ENCODE data around the gene ABCA3.
"Not testable (repeated sequence)": the region's sequence is repeated elsewhere in the genome, so short reads cannot be mapped to it uniquely, and the experiment has no call there.

ABCA3 gene

DNA sequence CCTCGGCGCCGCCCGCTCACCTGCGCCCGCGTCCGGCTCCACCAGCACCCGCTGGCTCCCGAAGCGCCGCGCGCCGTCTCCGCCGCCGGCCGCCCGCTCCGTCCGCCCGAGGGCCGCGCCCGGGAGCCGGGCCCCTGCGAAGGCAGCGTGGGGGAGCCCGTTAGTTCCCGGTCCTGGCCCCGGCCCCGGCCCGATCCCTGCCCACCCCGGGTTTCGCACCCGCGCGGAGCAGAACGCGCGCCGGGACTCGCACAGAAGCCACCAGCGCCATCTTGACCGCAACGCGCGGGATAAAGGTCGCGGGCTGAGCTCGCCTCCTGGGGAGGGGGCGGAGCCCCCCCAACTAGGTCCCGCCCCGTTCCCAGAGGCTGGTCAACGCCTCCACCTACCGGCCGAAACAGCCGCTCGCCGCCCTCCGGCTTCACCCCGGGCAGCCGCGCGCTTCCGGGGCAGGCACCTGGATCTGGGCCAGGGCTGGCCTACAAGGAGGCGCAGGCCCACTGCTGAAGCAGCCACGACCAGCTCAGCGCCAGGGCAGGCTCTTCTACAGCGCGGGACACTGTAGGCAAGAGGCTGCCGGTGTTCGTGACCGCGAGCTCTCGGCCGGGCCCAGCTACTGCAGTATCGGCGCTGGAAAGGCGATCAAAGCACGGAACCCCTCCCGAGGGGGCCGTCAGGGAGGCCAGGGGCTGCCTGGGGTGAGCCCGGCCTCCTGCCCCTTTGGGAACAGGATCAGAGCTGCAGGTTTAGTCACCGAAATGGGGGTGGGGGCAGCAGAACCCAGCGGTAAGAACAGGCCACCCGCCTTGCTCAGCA, 89.0 kb downstream of the ABCA3 start, which contains the start of gene ECI1:
ECI1 (minus strand) TSS at position 292 of the 816 bp plus-strand sequence; CDS start at position 271, 21 bp downstream.
- TF ChIP-seq ZNF274 (IDR thresholded peaks at IDR 0.05; ENCODE audit: low read depth, low read length), result no peak
- H3K4me3 ChIP-seq (ENCODE audit: low read length), result peak within 1 kb of the TSS; percentile 85

DNA sequence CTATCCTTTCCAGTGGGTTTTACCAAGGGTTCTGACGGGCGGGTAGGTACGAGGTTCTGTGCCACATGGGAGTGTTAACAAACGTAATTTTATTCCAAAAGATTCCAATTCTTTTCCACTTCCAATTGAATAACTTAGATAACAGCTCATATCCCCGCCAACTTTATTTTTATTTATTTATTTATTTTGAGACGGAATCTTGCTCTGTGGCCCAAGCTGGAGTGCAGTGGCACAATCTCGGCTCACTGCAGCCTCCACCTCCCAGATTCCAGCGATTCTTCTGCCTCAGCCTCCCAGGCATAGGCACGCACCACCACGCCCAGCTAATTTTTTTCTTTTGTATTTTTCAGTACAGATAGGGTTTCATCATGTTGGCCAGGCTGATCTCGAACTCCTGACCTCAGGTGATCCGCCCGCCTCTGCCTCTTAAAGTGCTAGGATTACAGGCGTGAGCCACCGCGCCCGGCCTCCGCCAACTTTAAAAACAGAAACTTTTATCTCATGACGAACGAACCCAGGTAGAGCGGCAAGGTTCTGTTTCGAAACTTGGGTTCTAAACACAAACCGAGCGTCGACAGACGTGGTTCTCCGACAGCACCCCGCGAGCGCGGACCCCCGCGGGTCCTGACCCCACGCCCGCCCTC, 89.8 kb downstream of the ABCA3 start:
- TF ChIP-seq ZNF274 (IDR thresholded peaks at IDR 0.05; ENCODE audit: low read depth, low read length), result no peak
- H3K4me3 ChIP-seq (ENCODE audit: low read length), result peak overlapping the region; percentile 85

DNA sequence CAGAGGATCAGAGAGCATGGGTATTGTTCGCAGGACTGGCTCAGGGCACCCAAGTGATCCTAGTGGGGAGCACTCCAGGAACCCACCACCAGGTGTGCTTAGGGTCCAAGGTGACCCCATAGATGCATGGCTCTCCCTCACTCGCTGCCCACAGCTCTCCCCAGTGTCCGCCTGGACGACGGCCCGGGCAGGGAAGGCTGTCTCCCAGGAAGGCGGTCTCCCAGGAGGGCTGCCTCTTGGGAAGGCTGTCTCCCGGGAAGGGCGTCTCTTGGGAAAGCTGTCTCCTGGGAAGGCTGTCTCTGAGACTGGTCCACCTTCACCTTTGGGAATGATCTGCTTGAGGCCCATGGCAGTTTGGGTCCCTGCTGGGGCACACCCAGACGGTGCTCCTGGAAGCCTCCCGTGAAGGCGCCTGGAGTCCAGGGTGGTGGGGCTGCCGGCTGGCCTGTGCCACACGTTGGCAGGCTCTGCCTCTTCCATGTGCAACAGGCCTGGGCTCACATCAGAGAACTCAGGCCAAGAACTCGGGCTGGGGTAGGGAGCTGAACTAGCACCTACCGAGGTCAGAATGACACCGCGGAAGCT, 94.1 kb downstream of the ABCA3 start:
- H3K4me3 ChIP-seq (ENCODE audit: low read length), result no peak overlapping the region
- no peak for TF ChIP-seq ZNF274 (IDR thresholded peaks at IDR 0.05; ENCODE audit: low read depth, low read length)

DNA sequence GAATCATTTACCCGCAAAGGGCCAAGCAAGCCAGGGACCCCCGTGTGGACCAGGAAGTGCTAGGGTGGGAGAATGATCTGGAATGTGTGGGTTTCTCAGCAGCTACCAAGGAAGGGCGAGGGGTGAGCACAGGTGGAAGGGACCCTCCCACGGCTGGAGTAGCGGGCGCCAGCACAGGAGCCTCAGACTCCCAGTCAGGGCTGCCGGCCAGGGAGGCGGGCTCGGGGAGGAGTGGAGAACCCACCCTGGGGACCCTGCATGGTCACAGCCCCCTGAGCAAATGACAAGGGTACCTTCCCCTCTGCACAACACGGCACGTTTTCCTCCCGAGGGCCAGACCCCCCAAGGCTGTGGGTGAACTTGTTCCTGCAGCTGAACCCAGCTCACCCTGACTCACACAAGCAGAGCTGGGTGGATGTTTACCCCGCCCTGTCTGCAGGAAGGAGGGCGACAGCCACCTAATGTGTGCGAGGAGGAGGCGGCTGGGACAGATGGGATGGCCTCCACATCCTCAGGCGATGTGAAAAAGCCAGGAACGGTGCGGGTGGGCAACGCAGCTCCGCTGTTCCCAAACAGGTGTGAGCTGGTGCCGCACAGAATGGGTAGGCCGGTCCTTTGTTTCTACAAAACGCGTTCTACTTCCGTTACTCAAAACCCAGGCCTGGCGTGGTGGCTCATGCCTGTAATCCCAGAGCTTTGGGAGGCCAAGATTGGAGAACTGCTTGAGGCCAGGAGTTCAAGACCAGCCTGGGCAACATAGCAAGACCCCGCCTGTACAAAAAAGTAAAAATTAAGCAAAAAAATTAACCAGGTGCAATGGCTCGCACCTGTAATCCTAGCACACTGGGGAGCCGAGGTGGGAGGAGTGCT, 95.4 kb downstream of the ABCA3 start:
- H3K4me3 ChIP-seq (ENCODE audit: low read length), result no peak overlapping the region
- TF ChIP-seq ZNF274 (IDR thresholded peaks at IDR 0.05; ENCODE audit: low read depth, low read length), result no peak

DNA sequence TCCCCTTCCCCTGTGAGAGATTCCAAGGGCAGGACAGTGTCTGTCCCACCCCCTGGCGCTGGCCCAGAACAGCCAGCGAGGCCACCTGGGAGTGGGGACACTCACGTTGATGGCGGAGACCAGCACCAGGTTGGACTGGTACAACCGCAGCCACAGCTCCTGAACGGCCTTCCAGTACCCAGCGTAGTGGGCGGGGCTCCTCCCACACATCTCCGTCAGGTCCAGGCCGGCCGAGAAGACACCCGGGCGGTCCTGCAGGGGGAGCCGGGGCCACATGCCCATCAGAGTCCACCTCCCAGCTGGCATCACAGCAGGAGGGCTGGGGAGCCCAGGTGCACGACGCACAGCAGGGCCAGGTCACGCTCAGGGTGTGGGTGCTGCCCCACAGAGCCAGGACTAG, 96.2 kb downstream of the ABCA3 start:
- no peak overlapping the region for H3K4me3 ChIP-seq (ENCODE audit: low read length)
- no peak for TF ChIP-seq ZNF274 (IDR thresholded peaks at IDR 0.05; ENCODE audit: low read depth, low read length)

DNA sequence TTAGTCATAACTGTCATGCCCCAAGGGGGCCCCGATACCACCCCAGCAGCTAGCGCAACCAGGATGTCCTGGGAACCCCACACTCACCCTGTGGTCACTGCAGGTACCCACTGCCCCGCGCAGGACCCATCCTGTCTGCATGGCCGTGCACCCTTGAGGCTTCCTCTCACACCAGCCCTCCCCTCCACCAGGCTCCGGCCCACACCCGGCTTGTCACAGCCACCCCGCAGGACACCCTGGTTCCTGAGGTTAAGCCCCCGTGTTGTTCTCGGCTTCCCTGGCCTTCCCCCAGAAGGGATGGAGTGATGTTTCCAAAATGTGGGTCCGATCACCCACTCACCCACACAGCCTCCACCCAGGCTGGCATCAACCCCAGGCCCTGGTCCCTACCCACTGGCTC, 96.7 kb downstream of the ABCA3 start:
- no peak for TF ChIP-seq ZNF274 (IDR thresholded peaks at IDR 0.05; ENCODE audit: low read depth, low read length)
- no peak overlapping the region for H3K4me3 ChIP-seq (ENCODE audit: low read length)

DNA sequence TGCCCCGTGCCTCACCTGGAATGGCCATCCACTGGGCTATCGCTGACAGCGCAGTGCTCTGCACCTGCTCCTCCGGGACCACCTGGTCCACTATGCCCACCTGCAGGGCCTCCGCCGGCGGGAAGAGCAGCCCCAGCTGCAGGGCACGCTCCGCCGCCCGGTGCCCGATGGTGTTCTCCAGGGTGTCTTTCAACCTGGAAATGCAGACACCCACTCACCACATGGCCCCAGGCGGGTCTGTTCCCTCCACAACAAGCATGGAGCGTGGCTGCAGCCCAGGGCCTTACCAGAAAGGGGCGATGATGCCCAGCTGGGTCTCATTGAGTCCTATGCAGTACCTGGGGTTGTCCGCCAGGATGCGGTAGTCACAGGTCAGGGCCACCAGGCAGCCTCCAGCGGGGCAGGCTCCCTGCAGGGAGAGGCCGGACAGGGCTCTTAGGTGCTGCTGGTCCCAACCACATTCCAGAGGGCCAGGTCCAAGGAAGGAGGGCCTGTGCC, 97.4 kb downstream of the ABCA3 start:
- TF ChIP-seq ZNF274 (IDR thresholded peaks at IDR 0.05; ENCODE audit: low read depth, low read length), result no peak
- H3K4me3 ChIP-seq (ENCODE audit: low read length), result no peak overlapping the region

DNA sequence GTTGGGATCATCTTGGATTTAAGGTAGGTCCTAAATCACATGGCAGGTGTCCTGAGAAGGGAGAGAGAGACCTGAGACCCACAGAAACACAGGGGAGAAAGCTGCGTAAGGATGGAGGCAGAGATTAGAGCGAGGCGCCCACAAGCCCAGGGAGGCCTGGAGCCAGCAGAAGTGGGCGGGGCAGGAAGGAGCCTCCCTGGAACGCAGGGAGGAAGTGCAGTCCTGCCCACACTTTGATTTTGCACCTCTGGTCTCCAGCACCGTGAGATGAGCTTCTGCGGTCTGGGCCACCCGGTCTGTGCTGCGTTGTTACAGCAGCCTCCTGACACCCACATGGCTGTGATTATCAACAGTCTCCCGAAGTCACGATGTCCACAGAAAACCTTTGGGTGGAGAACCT, 97.9 kb downstream of the ABCA3 start:
- TF ChIP-seq ZNF274 (IDR thresholded peaks at IDR 0.05; ENCODE audit: low read depth, low read length), result no peak

DNA sequence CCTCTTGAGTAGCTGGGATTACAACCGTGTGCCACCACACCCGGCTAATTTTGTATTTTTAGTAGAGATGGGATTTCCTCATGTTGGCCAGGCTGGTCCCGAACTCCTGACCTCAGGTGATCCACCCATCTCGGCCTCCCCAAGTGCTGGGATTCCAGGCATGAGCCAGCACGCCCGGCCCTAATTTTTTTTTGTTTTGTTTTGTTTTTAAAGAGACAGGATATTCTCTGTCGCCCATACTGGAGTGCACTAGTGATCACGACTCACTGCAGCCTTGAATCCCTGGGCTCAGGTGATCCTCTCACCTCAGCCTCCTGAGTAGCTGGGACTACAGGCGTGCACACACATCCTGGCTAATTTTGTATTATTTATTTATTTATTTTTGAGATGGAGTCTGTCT, 100.2 kb downstream of the ABCA3 start:
- H3K4me3 ChIP-seq (ENCODE audit: low read length), result not testable (repeated sequence)

More for the DNA sequence above, 97.9 kb downstream of the ABCA3 start:
- no peak overlapping the region for H3K4me3 ChIP-seq (ENCODE audit: low read length)

DNA sequence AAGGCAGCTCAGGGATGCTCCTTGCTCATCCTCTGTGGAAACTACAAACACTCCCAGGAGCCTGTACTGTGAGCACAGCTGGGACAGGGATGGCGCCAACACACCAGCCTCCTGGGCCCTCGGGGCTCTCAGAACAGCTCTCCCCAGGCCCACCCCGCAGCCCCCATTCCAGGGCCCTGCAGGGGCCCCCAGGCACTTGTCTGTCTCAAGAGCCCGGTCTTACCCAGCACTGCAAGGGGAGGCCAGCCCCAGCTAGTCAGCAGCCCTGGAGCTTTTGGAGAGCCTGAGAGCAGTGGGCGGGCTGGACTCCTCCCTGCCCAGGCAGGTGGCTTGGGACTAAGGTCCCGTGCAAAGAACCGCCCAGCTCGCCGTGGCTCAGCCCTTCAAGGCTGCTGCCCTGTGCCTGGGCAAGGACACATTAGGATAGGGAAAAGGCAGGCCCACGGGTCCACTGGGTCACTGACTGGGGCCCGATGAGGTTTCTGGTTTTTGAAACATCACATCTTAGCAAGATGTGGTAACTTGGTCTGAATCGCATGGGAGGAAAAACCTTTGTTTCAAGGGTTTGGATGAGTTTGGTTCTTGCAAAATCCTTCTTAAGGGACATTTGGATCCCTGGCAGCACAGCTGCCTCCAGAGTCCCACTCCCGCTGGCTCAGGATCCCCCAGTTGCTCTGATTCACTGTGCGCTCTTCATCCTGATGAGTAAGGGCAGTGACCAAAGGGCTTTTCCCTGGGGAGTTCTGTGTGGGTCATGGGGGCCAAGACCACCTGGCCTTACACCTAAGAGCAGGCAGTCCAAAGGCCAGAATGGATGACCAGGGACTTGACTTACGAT, 101.5 kb downstream of the ABCA3 start:
- TF ChIP-seq ZNF274 (IDR thresholded peaks at IDR 0.05; ENCODE audit: low read depth, low read length), result no peak
- no peak overlapping the region for H3K4me3 ChIP-seq (ENCODE audit: low read length)

GRCh38 chr16:2238150-2238837, 102.2 kb downstream of the ABCA3 start:
- no peak for TF ChIP-seq ZNF274 (IDR thresholded peaks at IDR 0.05; ENCODE audit: low read depth, low read length)

DNA sequence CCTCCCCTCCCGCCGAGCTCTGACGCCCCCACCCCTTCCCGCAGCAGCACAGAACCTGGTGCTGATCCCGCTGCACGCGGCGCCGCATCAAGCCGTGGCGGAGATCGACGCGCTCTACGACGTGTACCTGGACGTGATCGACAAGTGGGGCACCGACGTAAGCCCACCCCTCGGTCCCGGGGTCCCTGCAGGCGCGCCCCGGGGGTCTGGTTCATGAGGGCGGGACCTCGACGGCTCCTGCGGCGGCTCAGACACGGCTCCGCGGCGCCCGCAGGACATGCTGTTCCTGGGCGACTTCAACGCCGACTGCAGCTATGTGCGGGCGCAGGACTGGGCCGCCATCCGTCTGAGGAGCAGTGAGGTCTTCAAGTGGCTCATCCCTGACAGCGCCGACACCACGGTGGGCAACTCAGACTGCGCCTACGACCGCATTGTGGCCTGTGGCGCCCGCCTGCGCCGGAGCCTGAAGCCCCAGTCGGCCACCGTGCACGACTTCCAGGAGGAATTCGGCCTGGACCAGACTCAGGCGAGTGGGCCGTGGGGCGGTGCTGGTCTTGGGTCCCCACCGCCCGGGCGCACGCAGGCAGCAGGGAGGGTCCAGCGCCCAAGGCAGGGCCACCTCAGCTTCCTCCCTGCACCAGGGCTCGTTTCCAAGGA, 102.9 kb downstream of the ABCA3 start:
- H3K4me3 ChIP-seq (ENCODE audit: low read length), result no peak overlapping the region
- no peak for TF ChIP-seq ZNF274 (IDR thresholded peaks at IDR 0.05; ENCODE audit: low read depth, low read length)

More at GRCh38 chr16:2238150-2238837, 102.2 kb downstream of the ABCA3 start:
- H3K4me3 ChIP-seq (ENCODE audit: low read length), result no peak overlapping the region

Data from GM08714 (cell line).